ENCODE results near the gene GRM4. TPM values are rescaled to one million over a fixed set of nuclear protein-coding genes. Genes with fewer than 3 reads are reported as not detected.
A peak's percentile ranks its signal among the peaks of the same experiment; 100 is the strongest.

The GRM4 gene
- total RNA-seq, 1 donor from 2014 or later, result 0.29 TPM

GRCh38 chr6:34022250-34022872 lies 123.5 kb downstream of the GRM4 start:
- Histone ChIP-seq H3K27me3 (peaks cover 3% of the 10 kb centered on the region), H3K27ac (no peak overlapping the region), H3K9me3 (no peaks in the 10 kb centered on the region), H3K36me3 (no peaks in the 10 kb centered on the region), H3K4me3 (no peak overlapping the region), H3K4me1 (no peaks in the 10 kb centered on the region)
- DNase-seq (no peak), ATAC-seq (no peak)
- intact Hi-C loops (cut with DNase I), result no loop called here
- TF ChIP-seq CTCF (IDR thresholded peaks at IDR 0.05), result no peak

GRCh38 chr6:34021554-34022190 lies 124.2 kb downstream of the GRM4 start:
- H3K4me1 ChIP-seq, result no peaks in the 10 kb centered on the region
- peaks cover 3% of the 10 kb centered on the region for H3K27me3 ChIP-seq
- ATAC-seq, result no peak
- no peak overlapping the region for H3K4me3 ChIP-seq
- TF ChIP-seq CTCF (IDR thresholded peaks at IDR 0.05), result no peak
- intact Hi-C loops (cut with DNase I), result no loop called here
- H3K27ac ChIP-seq, result no peak overlapping the region
- no peak for DNase-seq
- H3K9me3 ChIP-seq, result no peaks in the 10 kb centered on the region
- no peaks in the 10 kb centered on the region for H3K36me3 ChIP-seq

DNA sequence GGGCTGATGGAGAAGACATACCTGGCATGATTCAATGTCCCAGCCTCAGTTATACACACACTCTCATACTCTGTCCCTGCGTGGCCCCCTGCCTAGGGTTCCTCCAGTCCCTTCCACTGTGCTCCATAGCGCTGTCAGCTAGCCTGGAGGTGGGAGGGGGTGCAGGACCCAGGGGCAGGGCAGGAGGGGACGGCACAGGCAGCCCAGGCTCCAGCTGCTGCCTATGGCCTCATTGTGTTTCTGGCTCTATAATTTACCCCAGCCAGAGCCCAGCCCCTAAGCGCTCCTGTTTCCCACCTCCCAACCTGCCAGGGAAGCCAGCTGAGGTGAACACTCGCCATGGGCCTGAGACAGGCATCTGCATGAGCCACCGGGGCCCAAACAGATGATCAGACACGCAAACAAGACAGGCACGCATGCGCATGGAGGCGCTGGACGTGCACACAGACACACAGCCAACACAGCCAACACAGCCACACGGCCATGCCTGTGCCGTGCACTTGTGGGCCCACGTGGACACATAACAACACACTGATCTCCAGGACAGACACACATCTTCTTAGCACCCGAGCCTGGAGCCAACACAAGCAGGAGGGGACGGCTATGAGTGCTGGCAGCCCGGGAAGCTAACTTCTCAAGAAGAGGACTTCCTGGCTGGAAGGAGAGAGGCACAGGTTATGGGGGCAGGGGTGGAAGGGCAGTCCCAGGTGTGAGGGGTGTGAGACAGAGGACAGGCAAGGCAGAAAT lies 124.9 kb downstream of the GRM4 start:
- DNase-seq, result peak; percentile 57
- intact Hi-C loops (cut with DNase I), result no loop called here
- Histone ChIP-seq H3K27me3 (peaks cover 3% of the 10 kb centered on the region), H3K4me3 (no peak overlapping the region), H3K4me1 (no peaks in the 10 kb centered on the region), H3K27ac (no peak overlapping the region), H3K9me3 (no peaks in the 10 kb centered on the region), H3K36me3 (no peaks in the 10 kb centered on the region)
- no peak for ATAC-seq
- TF ChIP-seq CTCF (IDR thresholded peaks at IDR 0.05), result no peak

DNA sequence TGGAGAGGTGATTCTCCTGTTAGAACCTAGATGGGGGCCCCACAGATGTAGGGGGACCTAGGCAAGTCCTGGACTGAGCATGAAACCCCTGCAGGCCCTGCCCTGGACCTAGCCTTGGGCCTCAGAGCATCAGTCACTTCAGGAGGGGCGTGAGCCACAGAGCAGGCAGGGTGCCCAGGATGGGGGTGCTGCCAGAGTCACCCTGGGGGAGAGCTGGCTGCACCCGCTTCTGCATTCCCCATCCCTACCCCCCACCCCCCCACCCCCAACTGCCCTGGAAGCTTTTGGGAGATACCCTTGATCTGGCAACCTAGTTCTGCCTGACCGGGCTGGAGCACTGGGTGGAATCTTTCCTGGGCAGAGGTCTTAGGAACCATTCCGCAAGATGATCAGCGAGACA lies 125.6 kb downstream of the GRM4 start:
- TF ChIP-seq CTCF (IDR thresholded peaks at IDR 0.05), result no peak
- Histone ChIP-seq H3K4me1 (no peaks in the 10 kb centered on the region), H3K27ac (no peak overlapping the region), H3K9me3 (no peaks in the 10 kb centered on the region), H3K27me3 (peaks cover 3% of the 10 kb centered on the region), H3K4me3 (no peak overlapping the region), H3K36me3 (no peaks in the 10 kb centered on the region)
- DNase-seq (no peak), ATAC-seq (no peak)
- intact Hi-C loops (cut with DNase I), result no loop called here

GRCh38 chr6:34018961-34019606 lies 126.8 kb downstream of the GRM4 start:
- no peaks in the 10 kb centered on the region for H3K36me3 ChIP-seq
- peaks cover 3% of the 10 kb centered on the region for H3K27me3 ChIP-seq
- intact Hi-C loops (cut with DNase I), result no loop called here
- no peak overlapping the region for H3K27ac ChIP-seq
- no peak overlapping the region for H3K4me3 ChIP-seq
- no peak for DNase-seq
- no peak for TF ChIP-seq CTCF (IDR thresholded peaks at IDR 0.05)
- H3K9me3 ChIP-seq, result no peaks in the 10 kb centered on the region
- no peak for ATAC-seq
- no peaks in the 10 kb centered on the region for H3K4me1 ChIP-seq

Measured in upper lobe of right lung (tissue), 1 donor.